ENCODE measurements around the gene DYRK2.
"Not testable (repeated sequence)": the region's sequence is repeated elsewhere in the genome, so short reads cannot be mapped to it uniquely, and the experiment has no call there.

GRCh38 chr12:67672507-67672906 is 24.0 kb downstream of the DYRK2 start:
- not testable (repeated sequence) for TF ChIP-seq POLR2A (IDR thresholded peaks at IDR 0.05; ENCODE audit: low read depth, low read length); CTCF (IDR thresholded peaks at IDR 0.05; ENCODE audit: extremely low read depth in 1 of 2, insufficient read depth in 1 of 2, low read depth in 1 of 2, low read length in 2 of 2); EZH2 (IDR thresholded peaks at IDR 0.05; ENCODE audit: borderline replicate concordance, low read depth, low read length, severe bottlenecking); FOS (IDR thresholded peaks at IDR 0.05; ENCODE audit: borderline replicate concordance, insufficient read depth, low read length); MYC (IDR thresholded peaks at IDR 0.05; ENCODE audit: low read depth, low read length); POLR2AphosphoS5 (IDR thresholded peaks at IDR 0.05; ENCODE audit: insufficient read depth, low read depth, low read length); MAX (IDR thresholded peaks at IDR 0.05; ENCODE audit: insufficient read depth, insufficient read length); JUN (IDR thresholded peaks at IDR 0.05; ENCODE audit: borderline replicate concordance, insufficient read depth, insufficient read length, low read depth)
